Myocyte (in vitro differentiated cells): ENCODE data around the gene BHLHE40. TPM values are rescaled to one million over a fixed set of nuclear protein-coding genes. Genes with fewer than 3 reads are reported as not detected.

Source experiments
- DNase-seq: peaks from one replicate; pipeline ENCODE4 v3.0.0-alpha.2; 2012; ENCODE audit warnings: low read depth
- total RNA-seq: library from RNA; depleted of rRNA; stranded (reverse); fragments of >200 nt; gene quantifications from 2 replicates; pipeline ENCODE4 v1.2.3, GENCODE V29; 2014

BHLHE40 gene
- total RNA-seq, 1 donor from 2014 or later = 80.1 TPM

GRCh38 chr3:5017925-5018531 is 38.8 kb downstream of the BHLHE40 start:
- peak; percentile 72 for DNase-seq

- DNase-seq = no peak
Measured at GRCh38 chr3:5019411-5020241, 40.4 kb downstream of the BHLHE40 start.

- DNase-seq = no peak
Measured at GRCh38 chr3:5020242-5020722, 41.0 kb downstream of the BHLHE40 start.

GRCh38 chr3:5021116-5022092 is 42.2 kb downstream of the BHLHE40 start:
- DNase-seq = no peak

- DNase-seq = no peak
Measured at GRCh38 chr3:5022187-5022965, 43.1 kb downstream of the BHLHE40 start.

GRCh38 chr3:5022966-5023776 is 43.9 kb downstream of the BHLHE40 start:
- DNase-seq = peak; percentile 89

GRCh38 chr3:5023777-5024346 is 44.6 kb downstream of the BHLHE40 start:
- DNase-seq = no peak

GRCh38 chr3:5026046-5026362 is 46.8 kb downstream of the BHLHE40 start:
- no peak for DNase-seq

GRCh38 chr3:5029715-5030114 is 50.5 kb downstream of the BHLHE40 start:
- no peak for DNase-seq

GRCh38 chr3:5030152-5030551 is 50.9 kb downstream of the BHLHE40 start:
- DNase-seq = no peak

- no peak for DNase-seq
Measured at GRCh38 chr3:5032844-5033243, 53.6 kb downstream of the BHLHE40 start.

Other genes with a start within 250 kb of the BHLHE40 start
- 52.0 and 62.0 TPM in 2 replicates for gene ARL8B, start 142.9 kb downstream of the BHLHE40 start, total RNA-seq
- 6.7 and 9.1 TPM in 2 replicates for gene EDEM1, start 208.3 kb downstream of the BHLHE40 start, total RNA-seq